GM18858 (cell line): Measurements from ENCODE around the gene UBE2M.

Experiments used
- ATAC-seq: cut with Tn5 transposase; IDR thresholded peaks from one replicate; pipeline ENCODE4 v1.9.1; 2021; ENCODE audit not compliant: unreplicated experiment

Gene UBE2M

GRCh38 chr19:58571575-58571947 lies 13.2 kb upstream of the UBE2M start:
- no peak for ATAC-seq

GRCh38 chr19:58570770-58571574 lies 12.6 kb upstream of the UBE2M start:
- ATAC-seq: no peak

- ATAC-seq: no peak
Observed at GRCh38 chr19:58569943-58570670, 11.7 kb upstream of the UBE2M start.

GRCh38 chr19:58569191-58569942 lies 11.0 kb upstream of the UBE2M start:
- ATAC-seq: no peak

- no peak for ATAC-seq
Observed at GRCh38 chr19:58568453-58569130, 10.2 kb upstream of the UBE2M start.

- ATAC-seq: no peak
Observed at GRCh38 chr19:58566989-58567388, 8.6 kb upstream of the UBE2M start.

GRCh38 chr19:58563823-58564222 lies 5.4 kb upstream of the UBE2M start:
- ATAC-seq: no peak

GRCh38 chr19:58563034-58563573 lies 4.7 kb upstream of the UBE2M start:
- no peak for ATAC-seq

GRCh38 chr19:58562122-58563033 lies 4.0 kb upstream of the UBE2M start:
- no peak for ATAC-seq

- no peak for ATAC-seq
Observed at GRCh38 chr19:58561373-58562121, 3.1 kb upstream of the UBE2M start.

- ATAC-seq: no peak
Observed at GRCh38 chr19:58560921-58561320, 2.5 kb upstream of the UBE2M start.

GRCh38 chr19:58560007-58560887 lies 1.8 kb upstream of the UBE2M start:
- ATAC-seq: no peak

GRCh38 chr19:58559275-58560006 lies 1.0 kb upstream of the UBE2M start:
- ATAC-seq: no peak

- peak; percentile 39 for ATAC-seq
Observed at GRCh38 chr19:58558623-58559274, 338 bp upstream of the UBE2M start.

GRCh38 chr19:58557221-58558065 lies 968 bp downstream of the UBE2M start:
- no peak for ATAC-seq

- no peak for ATAC-seq
Observed at GRCh38 chr19:58556622-58557220, 1.7 kb downstream of the UBE2M start.
